ENCODE results near the gene HRH1.

DNA sequence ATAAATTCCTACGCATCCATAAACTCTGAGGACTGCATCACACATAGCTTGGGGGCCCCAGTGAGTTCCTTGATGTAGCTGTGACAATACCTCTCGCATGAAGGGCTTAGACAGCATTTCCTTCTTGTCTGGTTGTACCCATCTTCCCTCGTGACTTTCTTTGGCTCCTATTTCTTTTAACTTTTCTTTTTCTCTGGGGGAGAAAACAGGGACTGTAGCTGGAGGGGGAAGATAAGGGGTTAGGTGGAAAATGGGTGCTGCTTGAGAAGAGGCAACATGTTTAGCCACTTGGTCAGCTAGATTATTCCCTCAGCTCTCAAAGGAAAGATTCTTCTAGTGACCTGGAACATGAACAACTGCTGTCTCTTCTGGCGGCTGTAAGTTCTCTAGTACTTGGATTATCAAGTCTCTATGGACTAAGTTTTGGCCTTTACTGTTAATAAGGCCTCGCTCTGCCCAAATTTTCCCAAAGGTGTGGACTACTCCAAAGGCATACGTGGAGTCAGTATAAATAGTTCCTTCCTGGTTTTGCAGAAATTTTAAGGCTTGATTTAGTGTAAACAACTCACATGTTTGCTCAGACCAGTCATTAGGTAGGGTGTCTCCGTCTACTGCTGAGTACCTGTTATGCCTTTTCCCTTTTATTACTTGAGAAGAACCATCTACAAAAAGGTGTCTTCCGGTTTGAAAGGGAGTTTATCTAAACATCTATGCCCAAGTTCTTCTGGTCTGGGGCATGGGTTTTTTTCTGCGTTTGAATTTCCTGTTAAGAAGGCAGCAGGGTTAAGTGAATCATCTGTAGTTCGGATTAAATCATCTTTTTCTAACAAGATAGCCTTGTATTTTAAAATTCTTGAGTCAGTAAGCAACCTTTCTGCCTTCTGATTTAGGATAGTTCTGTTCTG lies 96.9 kb downstream of the HRH1 start:
- TF ChIP-seq, protein P1, sequence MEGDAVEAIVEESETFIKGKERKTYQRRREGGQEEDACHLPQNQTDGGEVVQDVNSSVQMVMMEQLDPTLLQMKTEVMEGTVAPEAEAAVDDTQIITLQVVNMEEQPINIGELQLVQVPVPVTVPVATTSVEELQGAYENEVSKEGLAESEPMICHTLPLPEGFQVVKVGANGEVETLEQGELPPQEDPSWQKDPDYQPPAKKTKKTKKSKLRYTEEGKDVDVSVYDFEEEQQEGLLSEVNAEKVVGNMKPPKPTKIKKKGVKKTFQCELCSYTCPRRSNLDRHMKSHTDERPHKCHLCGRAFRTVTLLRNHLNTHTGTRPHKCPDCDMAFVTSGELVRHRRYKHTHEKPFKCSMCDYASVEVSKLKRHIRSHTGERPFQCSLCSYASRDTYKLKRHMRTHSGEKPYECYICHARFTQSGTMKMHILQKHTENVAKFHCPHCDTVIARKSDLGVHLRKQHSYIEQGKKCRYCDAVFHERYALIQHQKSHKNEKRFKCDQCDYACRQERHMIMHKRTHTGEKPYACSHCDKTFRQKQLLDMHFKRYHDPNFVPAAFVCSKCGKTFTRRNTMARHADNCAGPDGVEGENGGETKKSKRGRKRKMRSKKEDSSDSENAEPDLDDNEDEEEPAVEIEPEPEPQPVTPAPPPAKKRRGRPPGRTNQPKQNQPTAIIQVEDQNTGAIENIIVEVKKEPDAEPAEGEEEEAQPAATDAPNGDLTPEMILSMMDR (conservative IDR thresholded peaks at IDR 0.05; ENCODE audit: low read depth in 2 of 2), result no peak
- TF ChIP-seq EZH2 (IDR thresholded peaks at IDR 0.05; ENCODE audit: low read depth, unreplicated experiment), result no peak
- TF ChIP-seq REST (IDR thresholded peaks at IDR 0.05; ENCODE audit: unreplicated experiment), result no peak
- no peak for TF ChIP-seq STAT1 (IDR thresholded peaks at IDR 0.05; ENCODE audit: unreplicated experiment)
- no peak for TF ChIP-seq EZH2phosphoT487 (IDR thresholded peaks at IDR 0.05; ENCODE audit: unreplicated experiment)
- TF ChIP-seq POLR2AphosphoS5 (IDR thresholded peaks at IDR 0.05; ENCODE audit: low read depth), result no peak
- no peak for TF ChIP-seq ZNF114 (CRISPR knock-in tag; IDR thresholded peaks at IDR 0.05)
- no peak for TF ChIP-seq ZNF331 (CRISPR knock-in tag; IDR thresholded peaks at IDR 0.05; ENCODE audit: low read depth)
